Measurements from ENCODE around the gene TRIB2. TPM values are rescaled to one million over a fixed set of nuclear protein-coding genes. Genes with fewer than 3 reads are reported as not detected.

TRIB2 gene
- total RNA-seq, 2 donors from 2014 or later, result 2.4 to 4.1 TPM

DNA sequence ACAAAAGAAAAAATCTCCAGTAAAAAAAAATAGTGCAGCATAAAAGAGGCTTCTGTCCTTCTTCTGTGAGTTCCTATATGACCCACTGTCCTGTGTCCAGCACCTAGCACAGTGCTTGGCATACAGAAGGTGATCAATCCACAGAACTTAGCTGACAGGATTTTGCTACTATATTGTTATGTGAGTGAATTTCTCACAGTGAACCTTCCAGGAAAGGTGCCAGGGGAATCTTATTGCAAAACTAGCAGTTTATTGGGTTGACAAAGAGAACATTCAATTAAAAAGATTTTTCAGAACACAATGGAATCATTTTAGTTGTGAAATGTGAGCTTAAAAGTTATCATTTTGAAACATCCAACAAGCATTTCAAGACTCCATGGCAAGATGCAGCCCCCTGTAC lies 12.4 kb upstream of the TRIB2 start:
- Mint-ChIP-seq H3K9me3 (peaks cover 0 to 4% of the 10 kb centered on the region in 2 donors), H3K27ac (no peak overlapping the region), H3K27me3 (ENCODE audit: low read depth) (peaks cover 7% of the 10 kb centered on the region), H3K4me1 (ENCODE audit: low read depth) (peaks cover 45% of the 10 kb centered on the region), H3K36me3 (ENCODE audit: insufficient read depth in 2 of 2) (peaks cover 0 to 2% of the 10 kb centered on the region in 2 donors), H3K4me3 (no peak overlapping the region)
- no peak for ATAC-seq (replicated peaks in 1 of 2)
- no peak for DNase-seq

GRCh38 chr2:12705230-12705629 lies 11.5 kb upstream of the TRIB2 start:
- Mint-ChIP-seq H3K9me3 (peaks cover 0 to 4% of the 10 kb centered on the region in 2 donors), H3K27me3 (ENCODE audit: low read depth) (peaks cover 6% of the 10 kb centered on the region), H3K4me1 (ENCODE audit: low read depth) (peaks cover 54% of the 10 kb centered on the region), H3K27ac (no peak overlapping the region), H3K4me3 (no peak overlapping the region), H3K36me3 (ENCODE audit: insufficient read depth in 2 of 2) (peaks cover 0 to 2% of the 10 kb centered on the region in 2 donors)
- DNase-seq, result no peak
- ATAC-seq (replicated peaks in 1 of 2), result no peak

- ATAC-seq (replicated peaks in 1 of 2) (no peak), DNase-seq (no peak)
- Mint-ChIP-seq H3K27me3 (ENCODE audit: low read depth) (peaks cover under 1% of the 10 kb centered on the region), H3K4me3 (no peak overlapping the region), H3K36me3 (ENCODE audit: insufficient read depth in 2 of 2) (peaks cover 0 to 2% of the 10 kb centered on the region in 2 donors), H3K27ac (no peak overlapping the region), H3K9me3 (peaks cover 0 to 4% of the 10 kb centered on the region in 2 donors), H3K4me1 (ENCODE audit: low read depth) (peaks cover 59% of the 10 kb centered on the region)
These were observed 11.0 kb upstream of the TRIB2 start for GRCh38 chr2:12705742-12706141.

- peaks cover 7% of the 10 kb centered on the region for H3K27me3 Mint-ChIP-seq (ENCODE audit: low read depth)
- ATAC-seq (replicated peaks in 1 of 2) (no peak), DNase-seq (no peak)
- peaks cover 47% of the 10 kb centered on the region for H3K4me1 Mint-ChIP-seq (ENCODE audit: low read depth)
- no peak overlapping the region for H3K4me3 Mint-ChIP-seq
- H3K27ac Mint-ChIP-seq, result no peak overlapping the region
- H3K36me3 Mint-ChIP-seq (ENCODE audit: insufficient read depth in 2 of 2), result peaks cover 0 to 2% of the 10 kb centered on the region in 2 donors
- H3K9me3 Mint-ChIP-seq, result peaks cover 0 to 4% of the 10 kb centered on the region in 2 donors
These were observed 8.1 kb upstream of the TRIB2 start for GRCh38 chr2:12708508-12709206.

- ATAC-seq (replicated peaks in 1 of 2) (peak; percentile 50 to 82), DNase-seq (no peak)
- peaks cover 0 to 2% of the 10 kb centered on the region in 2 donors for H3K36me3 Mint-ChIP-seq (ENCODE audit: insufficient read depth in 2 of 2)
- H3K9me3 Mint-ChIP-seq, result peaks cover 0 to 4% of the 10 kb centered on the region in 2 donors
- peaks cover 7% of the 10 kb centered on the region for H3K27me3 Mint-ChIP-seq (ENCODE audit: low read depth)
- no peak overlapping the region for H3K27ac Mint-ChIP-seq
- H3K4me1 Mint-ChIP-seq (ENCODE audit: low read depth), result peaks cover 47% of the 10 kb centered on the region
- H3K4me3 Mint-ChIP-seq, result peak overlapping the region in 1 of 2 donors; percentile 17
These were observed 7.6 kb upstream of the TRIB2 start for GRCh38 chr2:12709207-12709522.

GRCh38 chr2:12710301-12710700 lies 6.4 kb upstream of the TRIB2 start:
- H3K4me3 Mint-ChIP-seq, result peak overlapping the region in 1 of 2 donors; percentile 12
- H3K36me3 Mint-ChIP-seq (ENCODE audit: insufficient read depth in 2 of 2), result peaks cover 0 to 2% of the 10 kb centered on the region in 2 donors
- no peak for DNase-seq
- peaks cover 48% of the 10 kb centered on the region for H3K4me1 Mint-ChIP-seq (ENCODE audit: low read depth)
- no peak for ATAC-seq (replicated peaks in 1 of 2)
- peaks cover 0 to 4% of the 10 kb centered on the region in 2 donors for H3K9me3 Mint-ChIP-seq
- H3K27ac Mint-ChIP-seq, result no peak overlapping the region
- H3K27me3 Mint-ChIP-seq (ENCODE audit: low read depth), result peaks cover 7% of the 10 kb centered on the region

- no peak overlapping the region for H3K4me3 Mint-ChIP-seq
- H3K27me3 Mint-ChIP-seq (ENCODE audit: low read depth), result peaks cover 7% of the 10 kb centered on the region
- no peak for DNase-seq
- H3K9me3 Mint-ChIP-seq, result no peaks in the 10 kb centered on the region
- H3K4me1 Mint-ChIP-seq (ENCODE audit: low read depth), result peaks cover 53% of the 10 kb centered on the region
- no peak overlapping the region for H3K27ac Mint-ChIP-seq
- no peak for ATAC-seq (replicated peaks in 1 of 2)
- H3K36me3 Mint-ChIP-seq (ENCODE audit: insufficient read depth in 2 of 2), result no peaks in the 10 kb centered on the region
These were observed 5.4 kb upstream of the TRIB2 start for GRCh38 chr2:12711339-12711738.

GRCh38 chr2:12712881-12713280 lies 3.9 kb upstream of the TRIB2 start:
- H3K4me1 Mint-ChIP-seq (ENCODE audit: low read depth), result peaks cover 53% of the 10 kb centered on the region
- H3K27me3 Mint-ChIP-seq (ENCODE audit: low read depth), result peaks cover 7% of the 10 kb centered on the region
- H3K9me3 Mint-ChIP-seq, result no peaks in the 10 kb centered on the region
- H3K27ac Mint-ChIP-seq, result no peak overlapping the region
- no peak overlapping the region for H3K4me3 Mint-ChIP-seq
- no peak for DNase-seq
- no peaks in the 10 kb centered on the region for H3K36me3 Mint-ChIP-seq (ENCODE audit: insufficient read depth in 2 of 2)
- no peak for ATAC-seq (replicated peaks in 1 of 2)

DNA sequence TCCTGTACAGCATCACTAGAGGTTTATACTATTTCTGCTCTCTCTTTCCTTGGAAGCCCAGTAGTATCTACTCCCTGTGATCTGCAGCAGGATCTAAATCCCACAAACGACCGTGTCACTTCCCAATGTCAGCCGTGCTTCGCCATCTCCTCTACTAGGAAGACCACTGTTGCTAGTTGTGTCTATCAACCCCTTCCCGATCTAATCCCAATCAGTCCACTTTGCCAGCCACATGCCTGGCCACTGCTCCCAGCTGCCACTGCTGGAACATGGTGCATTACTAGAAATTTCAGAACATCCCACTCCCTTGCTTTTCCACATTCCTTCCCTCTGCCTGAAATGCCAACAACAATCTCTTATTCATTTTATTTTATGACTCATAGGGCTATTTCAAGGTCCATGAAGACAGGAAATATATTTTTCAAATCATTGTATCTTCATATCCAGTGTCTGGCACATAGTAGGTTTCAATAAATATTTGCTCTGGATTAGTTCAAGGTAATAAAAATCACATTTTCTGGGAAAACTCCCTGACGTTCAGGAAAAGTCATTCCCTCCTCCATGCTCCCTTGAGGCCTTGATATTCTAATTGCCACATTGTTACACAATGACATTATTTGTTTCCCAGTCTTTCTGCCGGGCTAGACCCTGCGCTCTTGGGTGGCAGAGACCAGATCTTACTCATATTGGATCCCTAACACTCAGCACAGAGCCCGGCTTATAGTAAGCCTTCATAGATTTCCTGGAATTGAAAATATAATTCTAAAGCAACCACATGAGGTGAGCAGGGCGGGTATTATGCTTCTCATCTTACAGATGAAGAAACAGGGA lies 2.1 kb upstream of the TRIB2 start:
- ATAC-seq (replicated peaks in 1 of 2), result no peak
- Mint-ChIP-seq H3K27ac (no peak overlapping the region), H3K9me3 (no peaks in the 10 kb centered on the region), H3K36me3 (ENCODE audit: insufficient read depth in 2 of 2) (peaks cover 3 to 5% of the 10 kb centered on the region in 2 donors), H3K4me3 (no peak overlapping the region), H3K27me3 (ENCODE audit: low read depth) (peaks cover 19% of the 10 kb centered on the region), H3K4me1 (ENCODE audit: low read depth) (peaks cover 52% of the 10 kb centered on the region)
- DNase-seq, result no peak

DNA sequence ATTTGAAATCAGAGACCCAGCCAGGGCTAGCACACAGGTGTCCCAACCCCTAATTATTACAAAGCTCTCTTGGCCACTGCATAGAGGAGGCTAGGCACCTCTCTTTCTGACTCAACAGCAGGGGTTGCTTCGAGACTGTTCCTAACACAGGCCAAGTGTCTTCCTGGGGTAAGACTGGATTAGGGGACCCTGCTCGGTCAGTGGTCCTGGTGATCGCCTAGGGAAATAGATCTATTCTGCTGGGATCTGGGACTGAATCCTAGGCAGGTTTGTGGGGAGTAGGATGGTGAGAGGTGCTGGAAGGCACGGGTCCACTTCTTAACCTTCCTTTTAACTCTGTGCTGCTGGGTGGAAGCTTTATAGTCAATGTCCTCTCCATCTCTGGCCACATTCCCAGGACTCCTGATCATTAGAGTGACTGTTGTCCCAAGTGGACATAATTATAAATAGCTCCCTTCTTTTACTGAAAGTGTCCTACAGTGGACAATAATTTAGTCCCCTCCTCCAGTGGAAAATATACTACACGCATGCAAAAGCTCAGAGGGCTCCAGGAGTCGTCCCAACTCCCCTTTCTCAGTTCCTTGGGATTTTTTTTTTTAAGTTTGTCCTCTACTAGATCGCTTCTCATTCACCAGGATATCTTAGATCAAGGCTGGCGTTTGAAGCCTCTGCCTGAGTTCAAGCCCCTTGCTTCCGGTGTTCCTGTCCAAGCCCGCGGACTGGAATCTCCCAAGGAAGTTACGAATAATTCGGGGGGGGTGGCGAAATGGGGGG lies 1.3 kb upstream of the TRIB2 start:
- DNase-seq (no peak), ATAC-seq (replicated peaks in 1 of 2) (no peak)
- H3K4me1 Mint-ChIP-seq (ENCODE audit: low read depth), result peaks cover 52% of the 10 kb centered on the region
- no peak overlapping the region for H3K27ac Mint-ChIP-seq
- H3K36me3 Mint-ChIP-seq (ENCODE audit: insufficient read depth in 2 of 2), result peaks cover 3 to 5% of the 10 kb centered on the region in 2 donors
- H3K4me3 Mint-ChIP-seq, result peak overlapping the region; percentile 89 to 94
- H3K27me3 Mint-ChIP-seq (ENCODE audit: low read depth), result peaks cover 22% of the 10 kb centered on the region
- H3K9me3 Mint-ChIP-seq, result no peaks in the 10 kb centered on the region

DNA sequence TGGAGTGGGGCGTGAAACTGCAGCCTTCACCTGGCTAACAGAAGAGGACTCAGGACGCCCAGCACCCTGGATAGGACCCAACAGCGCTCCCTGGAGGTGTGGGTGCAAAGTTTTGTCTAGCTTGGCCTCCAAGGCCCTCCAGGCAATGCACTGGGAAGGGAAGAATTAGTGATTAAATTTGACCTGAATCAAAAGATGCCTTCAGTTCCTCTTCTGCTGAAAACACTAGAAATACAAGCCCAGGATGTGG lies 779 bp upstream of the TRIB2 start:
- Mint-ChIP-seq H3K27ac (peak overlapping the region; percentile 64), H3K9me3 (no peaks in the 10 kb centered on the region), H3K27me3 (ENCODE audit: low read depth) (peaks cover 22% of the 10 kb centered on the region), H3K36me3 (ENCODE audit: insufficient read depth in 2 of 2) (peaks cover 3 to 5% of the 10 kb centered on the region in 2 donors), H3K4me1 (ENCODE audit: low read depth) (peaks cover 52% of the 10 kb centered on the region), H3K4me3 (peak overlapping the region; percentile 89 to 94)
- peak; percentile 48 for ATAC-seq (replicated peaks in 1 of 2)
- DNase-seq, result peak; percentile 78 to 81

DNA sequence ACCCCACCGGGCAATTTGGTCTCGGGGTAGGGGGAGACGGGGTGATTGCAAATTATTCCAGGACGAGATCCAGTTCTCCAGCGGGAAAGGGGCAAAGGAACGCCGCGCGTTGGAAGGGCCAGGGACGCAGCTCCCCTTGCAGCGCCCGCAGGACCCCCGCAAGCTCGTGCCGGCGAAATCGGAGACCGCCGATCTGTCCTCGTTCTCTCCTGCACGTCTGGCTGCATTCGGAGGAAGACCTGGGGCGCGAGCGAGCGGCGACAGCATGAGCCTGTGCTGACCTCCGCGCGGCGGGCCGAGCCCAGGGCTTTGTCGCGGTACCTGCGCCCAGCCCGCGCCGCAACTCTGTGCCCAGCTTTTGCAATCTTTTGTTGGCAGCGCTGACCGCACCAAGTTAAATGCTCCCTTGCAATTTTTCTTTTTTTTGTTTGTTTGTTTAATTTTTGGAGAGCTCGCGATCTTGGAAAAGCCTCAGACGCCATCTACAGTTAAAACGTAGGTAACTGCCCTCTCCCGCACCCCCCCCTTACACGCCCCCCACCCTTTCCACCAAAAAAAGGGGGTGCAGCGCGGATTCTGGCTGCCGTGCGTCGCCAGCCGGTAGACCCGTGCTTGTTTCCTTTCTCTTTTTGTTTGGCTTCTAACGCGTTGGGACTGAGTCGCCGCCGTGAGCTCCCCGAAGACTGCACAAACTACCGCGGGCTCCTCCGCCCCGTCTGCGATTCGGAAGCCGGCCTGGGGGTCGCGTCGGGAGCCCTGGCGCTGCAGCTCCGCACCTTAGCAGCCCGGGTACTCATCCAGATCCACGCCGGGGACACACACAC lies 667 bp downstream of the TRIB2 start:
- H3K4me3 Mint-ChIP-seq, result peak overlapping the region; percentile 95 to 98

More for the DNA sequence above, 667 bp downstream of the TRIB2 start:
- Mint-ChIP-seq H3K36me3 (ENCODE audit: insufficient read depth in 2 of 2) (peaks cover 3 to 5% of the 10 kb centered on the region in 2 donors), H3K4me1 (ENCODE audit: low read depth) (peaks cover 62% of the 10 kb centered on the region), H3K9me3 (no peaks in the 10 kb centered on the region), H3K27ac (peak overlapping the region; percentile 73), H3K27me3 (ENCODE audit: low read depth) (peaks cover 15% of the 10 kb centered on the region)
- ATAC-seq (replicated peaks in 1 of 2) (peak; percentile 46 to 48), DNase-seq (peak; percentile 54 to 59)

Measured in activated T-cell treated with anti-CD3 and anti-CD28 coated beads, Interleukin-2, amount 50 U/mL, for 72 hours (primary cell).